H9 (cell line): ENCODE data around the gene AMN. TPM values are rescaled to one million over a fixed set of nuclear protein-coding genes. Genes with fewer than 3 reads are reported as not detected.

Experiments used
- DNase-seq: peaks from one replicate; pipeline ENCODE4 v3.0.0-alpha.2; 2017
- H2AFZ ChIP-seq: one replicate; pipeline ENCODE4 v1.6.1; 2013; ENCODE audit warnings: mild to moderate bottlenecking, low read length, control low read depth, moderate library complexity
- H2AK5ac ChIP-seq: 2 replicates; pipeline ENCODE4 v1.6.1; 2013; ENCODE audit warnings: low read length, control low read depth, mixed read lengths; ENCODE audit not compliant: insufficient read length
- H2BK120ac ChIP-seq: one replicate; pipeline ENCODE4 v1.6.1; 2013; ENCODE audit warnings: low read depth, mild to moderate bottlenecking, low read length, control low read depth, inconsistent platforms; ENCODE audit not compliant: poor library complexity, severe bottlenecking
- H2BK12ac ChIP-seq: 2 replicates; pipeline ENCODE4 v1.6.1; 2013; ENCODE audit warnings: low read length, control low read depth, mixed read lengths, low read depth; ENCODE audit not compliant: insufficient read length
- H2BK15ac ChIP-seq: 2 replicates; pipeline ENCODE4 v1.6.1; 2013; ENCODE audit warnings: low read depth, low read length, control low read depth
- H2BK20ac ChIP-seq: one replicate; pipeline ENCODE4 v1.6.1; 2013; ENCODE audit warnings: low read depth, mild to moderate bottlenecking, low read length, control low read depth, inconsistent platforms; ENCODE audit not compliant: poor library complexity, severe bottlenecking
- H2BK5ac ChIP-seq: 2 replicates; pipeline ENCODE4 v1.6.1; 2013; ENCODE audit warnings: low read length, control low read depth, mixed read lengths; ENCODE audit not compliant: insufficient read length
- H3K14ac ChIP-seq: 2 replicates; pipeline ENCODE4 v1.6.1; 2013; ENCODE audit warnings: low read length, control low read depth; ENCODE audit not compliant: insufficient read depth
- H3K18ac ChIP-seq: 2 replicates; pipeline ENCODE4 v1.6.1; 2013; ENCODE audit warnings: low read depth, mild to moderate bottlenecking, mixed read lengths, low read length, control low read depth; ENCODE audit not compliant: insufficient read length
- H3K23ac ChIP-seq: 2 replicates; pipeline ENCODE4 v1.6.1; 2013; ENCODE audit warnings: low read length, control low read depth, mixed read lengths, low read depth; ENCODE audit not compliant: insufficient read length
- H3K23me2 ChIP-seq: 2 replicates; pipeline ENCODE4 v1.6.1; 2013; ENCODE audit warnings: low read depth, mild to moderate bottlenecking, mixed read lengths, low read length, control low read depth; ENCODE audit not compliant: insufficient read length, poor library complexity, severe bottlenecking
- H3K27ac ChIP-seq: 2 replicates; pipeline ENCODE4 v1.5.1; 2013; ENCODE audit warnings: low read length, control low read depth, mixed read lengths, low read depth; ENCODE audit not compliant: insufficient read length
- H3K27me3 ChIP-seq: 2 replicates; pipeline ENCODE4 v1.6.1; 2013; ENCODE audit warnings: low read length, control low read depth, inconsistent platforms; ENCODE audit not compliant: insufficient read depth
- H3K4ac ChIP-seq: 2 replicates; pipeline ENCODE4 v1.6.1; 2013; ENCODE audit warnings: low read depth, mild to moderate bottlenecking, control low read depth, inconsistent platforms, low read length, moderate library complexity
- H3K4me1 ChIP-seq: 2 replicates; pipeline ENCODE4 v1.6.1; 2013; ENCODE audit warnings: low read length, control low read depth, inconsistent platforms; ENCODE audit not compliant: insufficient read depth
- H3K4me2 ChIP-seq: 2 replicates; pipeline ENCODE4 v1.6.1; 2013; ENCODE audit warnings: low read length, control low read depth, mixed read lengths; ENCODE audit not compliant: insufficient read length, insufficient read depth
- H3K56ac ChIP-seq: 2 replicates; pipeline ENCODE4 v1.6.1; 2013; ENCODE audit warnings: low read depth, mild to moderate bottlenecking, mixed read lengths, low read length, control low read depth; ENCODE audit not compliant: insufficient read length
- H3K79me1 ChIP-seq: 2 replicates; pipeline ENCODE4 v1.6.1; 2013; ENCODE audit warnings: low read depth, mild to moderate bottlenecking, moderate library complexity, low read length, control low read depth, inconsistent platforms; ENCODE audit not compliant: insufficient read depth, poor library complexity, severe bottlenecking
- H3K79me2 ChIP-seq: 2 replicates; pipeline ENCODE4 v1.6.1; 2013; ENCODE audit warnings: low read length, control low read depth, inconsistent platforms; ENCODE audit not compliant: insufficient read depth
- H3K9ac ChIP-seq: 2 replicates; pipeline ENCODE4 v1.6.1; 2013; ENCODE audit warnings: low read length, control low read depth, mixed read lengths; ENCODE audit not compliant: insufficient read length; ENCODE audit errors: extremely low read depth
- H3K9me3 ChIP-seq: one replicate; pipeline ENCODE4 v1.6.1; 2013; ENCODE audit warnings: low read depth, low read length, inconsistent platforms; ENCODE audit not compliant: control insufficient read depth
- H3T11ph ChIP-seq: one replicate; pipeline ENCODE4 v1.6.1; 2013; ENCODE audit warnings: mild to moderate bottlenecking, low read length, control low read depth, inconsistent platforms
- H4K20me1 ChIP-seq: one replicate; pipeline ENCODE4 v1.6.1; 2013; ENCODE audit not compliant: control insufficient read depth, insufficient read length, insufficient read depth
- H4K5ac ChIP-seq: 2 replicates; pipeline ENCODE4 v1.6.1; 2013; ENCODE audit warnings: low read depth, mild to moderate bottlenecking, mixed read lengths, low read length, control low read depth; ENCODE audit not compliant: insufficient read length
- H4K8ac ChIP-seq: replicated peaks from 2 replicates; pipeline ENCODE4 v1.6.1; 2013; ENCODE audit warnings: low read length, control low read depth, mixed read lengths, low read depth; ENCODE audit not compliant: insufficient read length
- H4K91ac ChIP-seq: 2 replicates; pipeline ENCODE4 v1.6.1; 2013; ENCODE audit warnings: low read depth, mild to moderate bottlenecking, moderate library complexity, mixed read lengths, low read length, control low read depth; ENCODE audit not compliant: insufficient read length
- H3K27ac Mint-ChIP-seq, 3 experiments: 2 replicates in 2 of 3; 3 replicates in 1 of 3; pipeline ENCODE4 v1.8.0; 2020 to 2021; ENCODE audit warnings: mixed read lengths in 3 of 3, mild to moderate bottlenecking in 1 of 3, moderate library complexity in 1 of 3
- H3K27me3 Mint-ChIP-seq: 2 replicates; pipeline ENCODE4 v1.8.0; 2021; ENCODE audit warnings: low read depth, mild to moderate bottlenecking, moderate library complexity, mixed read lengths
- H3K36me3 Mint-ChIP-seq, 3 experiments: 2 replicates in 2 of 3; 3 replicates in 1 of 3; pipeline ENCODE4 v1.8.0; 2020 to 2021; ENCODE audit warnings: low read depth in 3 of 3, mixed read lengths in 3 of 3; ENCODE audit not compliant: insufficient read depth in 1 of 3
- H3K4me1 Mint-ChIP-seq, 2 experiments: 2 replicates each; pipeline ENCODE4 v1.8.0; 2020; ENCODE audit warnings: mixed read lengths in 2 of 2
- H3K4me3 Mint-ChIP-seq, 2 experiments: 2 replicates in 1 of 2; 3 replicates in 1 of 2; pipeline ENCODE4 v1.8.0; 2020 to 2021; ENCODE audit warnings: mild to moderate bottlenecking in 2 of 2, mixed read lengths in 2 of 2, moderate library complexity in 1 of 2
- H3K9me3 Mint-ChIP-seq, 2 experiments: 2 replicates in 1 of 2; 3 replicates in 1 of 2; pipeline ENCODE4 v1.8.0; 2020; ENCODE audit warnings: mild to moderate bottlenecking in 2 of 2, mixed read lengths in 2 of 2, moderate library complexity in 1 of 2
- CTCF ChIP-seq: fragments of 200-600 bp; sonication (generic); conservative IDR thresholded peaks from 3 replicates; pipeline ENCODE4 v1.8.0; 2021; ENCODE audit warnings: antibody characterized with exemption, mild to moderate bottlenecking
- WGBS: extraction: QIAGEN DNeasy Blood & Tissue Kit; methylation state at CpG from one replicate; pipeline ENCODE4 v1.1.7; 2013; ENCODE audit warnings: missing lambda C conversion rate, low lambda C conversion rate, mixed read lengths; ENCODE audit not compliant: insufficient read length; ENCODE audit errors: extremely low coverage; 5-methylcytosine and 5-hydroxymethylcytosine counted together
- total RNA-seq: library from RNA; stranded (reverse); gene quantifications from 2 replicates; pipeline ENCODE4 v1.2.1, GENCODE V29; 2021

AMN gene
- total RNA-seq, 1 experiment from 2014 or later: 1.9 TPM

DNA sequence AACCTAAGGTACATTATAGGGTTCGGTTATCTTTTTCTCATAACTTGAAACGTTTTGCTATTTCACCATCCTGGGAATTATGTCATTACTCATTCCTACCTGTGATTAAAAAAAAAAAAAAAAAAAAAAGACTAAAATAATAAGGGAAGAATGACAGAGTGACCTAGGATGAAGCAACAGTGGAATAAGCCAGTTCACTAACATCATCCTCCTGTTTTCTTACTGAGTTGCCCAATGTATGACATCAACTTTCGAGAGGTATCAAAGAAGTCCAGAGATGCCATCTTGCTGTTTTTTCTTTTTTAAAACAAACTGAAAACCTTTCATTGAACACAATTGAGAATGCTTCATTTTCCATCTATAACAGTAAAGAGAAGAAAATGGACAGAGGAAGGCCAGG, 42.8 kb downstream of the AMN start:
- no peak overlapping the region for H3K56ac ChIP-seq
- no peaks in the 10 kb centered on the region for H3K79me2 ChIP-seq
- no peak overlapping the region for H4K8ac ChIP-seq
- H4K5ac ChIP-seq: no peak overlapping the region
- Mint-ChIP-seq H3K27ac (no peak overlapping the region), H3K4me1 (no peaks in the 10 kb centered on the region), H3K36me3 (peaks cover 42 to 96% (median 92%) of the 10 kb centered on the region in 3 experiments; a peak in 6 of 7 replicates), H3K4me3 (no peak overlapping the region), H3K27me3 (no peaks in the 10 kb centered on the region), H3K9me3 (no peaks in the 10 kb centered on the region)
- H3K23me2 ChIP-seq: no peaks in the 10 kb centered on the region
- no peaks in the 10 kb centered on the region for H3K4me1 ChIP-seq
- no peak overlapping the region for H2AK5ac ChIP-seq
- H3K18ac ChIP-seq: no peak overlapping the region
- H3K14ac ChIP-seq: no peak overlapping the region
- no peak overlapping the region for H2BK120ac ChIP-seq
- no peak overlapping the region for H2BK12ac ChIP-seq
- no peak for DNase-seq
- TF ChIP-seq CTCF: no peak
- no peak overlapping the region for H3T11ph ChIP-seq
- no peak overlapping the region for H3K9ac ChIP-seq
- WGBS: no CpG with 5 or more reads among the region's 3 CpGs
- no peak overlapping the region for H3K27ac ChIP-seq
- no peak overlapping the region for H4K91ac ChIP-seq
- H2AFZ ChIP-seq: no peak overlapping the region
- no peaks in the 10 kb centered on the region for H3K79me1 ChIP-seq
- no peaks in the 10 kb centered on the region for H4K20me1 ChIP-seq
- no peak overlapping the region for H3K4ac ChIP-seq
- no peak overlapping the region for H2BK20ac ChIP-seq
- no peaks in the 10 kb centered on the region for H3K27me3 ChIP-seq
- H2BK5ac ChIP-seq: no peak overlapping the region
- H3K4me2 ChIP-seq: no peak overlapping the region
- H3K9me3 ChIP-seq: no peaks in the 10 kb centered on the region
- no peak overlapping the region for H3K23ac ChIP-seq
- no peak overlapping the region for H2BK15ac ChIP-seq
